ENCODE data around the gene KIAA1755.
"Not testable (repeated sequence)": the region's sequence is repeated elsewhere in the genome, so short reads cannot be mapped to it uniquely, and the experiment has no call there.

DNA sequence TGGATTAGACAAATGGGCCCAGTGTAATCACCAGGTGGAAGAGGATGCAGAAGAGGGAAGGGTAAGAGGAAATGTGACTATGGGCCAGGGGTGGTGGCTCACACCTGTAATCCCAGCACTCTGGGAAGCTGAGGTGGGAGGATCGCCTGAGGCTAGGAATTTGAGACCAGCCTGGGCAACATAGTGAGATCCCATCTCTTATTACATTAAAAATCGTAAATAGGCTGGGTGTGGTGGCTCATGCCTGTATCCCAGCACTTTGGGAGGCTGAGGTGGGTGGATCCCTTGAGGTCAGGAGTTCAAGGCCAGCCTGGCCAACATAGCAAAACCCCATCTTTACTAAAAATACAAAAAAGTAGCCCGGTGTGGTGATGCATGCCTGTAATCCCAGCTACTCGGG, 12.8 kb downstream of the KIAA1755 start:
- TF ChIP-seq, protein P1, sequence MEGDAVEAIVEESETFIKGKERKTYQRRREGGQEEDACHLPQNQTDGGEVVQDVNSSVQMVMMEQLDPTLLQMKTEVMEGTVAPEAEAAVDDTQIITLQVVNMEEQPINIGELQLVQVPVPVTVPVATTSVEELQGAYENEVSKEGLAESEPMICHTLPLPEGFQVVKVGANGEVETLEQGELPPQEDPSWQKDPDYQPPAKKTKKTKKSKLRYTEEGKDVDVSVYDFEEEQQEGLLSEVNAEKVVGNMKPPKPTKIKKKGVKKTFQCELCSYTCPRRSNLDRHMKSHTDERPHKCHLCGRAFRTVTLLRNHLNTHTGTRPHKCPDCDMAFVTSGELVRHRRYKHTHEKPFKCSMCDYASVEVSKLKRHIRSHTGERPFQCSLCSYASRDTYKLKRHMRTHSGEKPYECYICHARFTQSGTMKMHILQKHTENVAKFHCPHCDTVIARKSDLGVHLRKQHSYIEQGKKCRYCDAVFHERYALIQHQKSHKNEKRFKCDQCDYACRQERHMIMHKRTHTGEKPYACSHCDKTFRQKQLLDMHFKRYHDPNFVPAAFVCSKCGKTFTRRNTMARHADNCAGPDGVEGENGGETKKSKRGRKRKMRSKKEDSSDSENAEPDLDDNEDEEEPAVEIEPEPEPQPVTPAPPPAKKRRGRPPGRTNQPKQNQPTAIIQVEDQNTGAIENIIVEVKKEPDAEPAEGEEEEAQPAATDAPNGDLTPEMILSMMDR (IDR thresholded peaks at IDR 0.05 in 4 of 5, conservative IDR thresholded peaks at IDR 0.05 in 1 of 5), result not testable (repeated sequence)
- not testable (repeated sequence) for TF ChIP-seq POLR2A (IDR thresholded peaks at IDR 0.05)

All from gastrocnemius medialis (tissue), 4 donors.